ENCODE measurements around the gene TAX1BP3.

TAX1BP3 gene

DNA sequence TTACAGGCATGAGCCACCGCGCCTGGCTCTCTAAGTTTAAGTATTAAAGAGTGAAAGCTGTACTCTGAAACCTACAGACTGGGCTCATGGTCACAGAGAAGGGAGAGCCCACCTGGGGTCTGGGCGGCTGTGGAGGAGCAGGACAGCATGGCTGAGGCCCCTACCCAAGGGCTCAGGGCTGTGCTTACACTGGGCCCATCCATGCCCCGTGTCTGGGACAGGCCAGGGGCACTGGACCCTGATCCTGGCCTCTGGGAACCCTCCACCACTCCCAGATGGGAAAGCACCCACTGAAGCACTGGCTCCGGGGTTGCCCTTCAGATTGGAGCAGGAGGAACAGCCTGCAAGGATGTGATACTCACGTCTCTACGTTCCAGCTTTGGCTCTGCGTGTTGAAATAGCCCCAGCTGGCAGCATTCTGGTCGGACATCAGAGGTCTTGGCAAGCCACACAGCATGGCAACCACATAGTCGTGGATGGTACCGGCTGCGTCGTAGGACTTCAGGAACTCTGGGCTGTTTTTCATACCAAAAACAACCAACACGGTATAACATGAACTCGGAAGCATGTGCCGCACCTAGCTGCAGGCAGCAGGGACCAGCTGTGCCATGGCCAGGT, 45.3 kb downstream of the TAX1BP3 start:
- no peaks in the 10 kb centered on the region for H3F3A ChIP-seq (ENCODE audit: insufficient read depth, low read length)
- H3K9me3 ChIP-seq (replicated peaks; ENCODE audit: insufficient read depth, low read length) = no peaks in the 10 kb centered on the region
- H3K9me2 ChIP-seq (replicated peaks; ENCODE audit: insufficient read depth, low read length) = no peaks in the 10 kb centered on the region
- H2AFZ ChIP-seq (ENCODE audit: low read length) = no peak overlapping the region
- H3K36me3 ChIP-seq (replicated peaks; ENCODE audit: insufficient read depth, low read length) = peaks cover 4% of the 10 kb centered on the region; the same call in 1 of the 2 replicates
- no peak for TF ChIP-seq EZH2 (optimal IDR thresholded peaks at IDR 0.05; ENCODE audit: low read depth, low read length)
- TF ChIP-seq, protein P1, sequence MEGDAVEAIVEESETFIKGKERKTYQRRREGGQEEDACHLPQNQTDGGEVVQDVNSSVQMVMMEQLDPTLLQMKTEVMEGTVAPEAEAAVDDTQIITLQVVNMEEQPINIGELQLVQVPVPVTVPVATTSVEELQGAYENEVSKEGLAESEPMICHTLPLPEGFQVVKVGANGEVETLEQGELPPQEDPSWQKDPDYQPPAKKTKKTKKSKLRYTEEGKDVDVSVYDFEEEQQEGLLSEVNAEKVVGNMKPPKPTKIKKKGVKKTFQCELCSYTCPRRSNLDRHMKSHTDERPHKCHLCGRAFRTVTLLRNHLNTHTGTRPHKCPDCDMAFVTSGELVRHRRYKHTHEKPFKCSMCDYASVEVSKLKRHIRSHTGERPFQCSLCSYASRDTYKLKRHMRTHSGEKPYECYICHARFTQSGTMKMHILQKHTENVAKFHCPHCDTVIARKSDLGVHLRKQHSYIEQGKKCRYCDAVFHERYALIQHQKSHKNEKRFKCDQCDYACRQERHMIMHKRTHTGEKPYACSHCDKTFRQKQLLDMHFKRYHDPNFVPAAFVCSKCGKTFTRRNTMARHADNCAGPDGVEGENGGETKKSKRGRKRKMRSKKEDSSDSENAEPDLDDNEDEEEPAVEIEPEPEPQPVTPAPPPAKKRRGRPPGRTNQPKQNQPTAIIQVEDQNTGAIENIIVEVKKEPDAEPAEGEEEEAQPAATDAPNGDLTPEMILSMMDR (IDR thresholded peaks at IDR 0.05; ENCODE audit: low read length) = no peak
- H4K20me1 ChIP-seq (ENCODE audit: insufficient read depth, low read length) = no peaks in the 10 kb centered on the region
- H3K9ac ChIP-seq (ENCODE audit: low read length) = no peak overlapping the region
- no peak overlapping the region for H3K4me3 ChIP-seq (ENCODE audit: low read length)
- no peak overlapping the region for H3K4me2 ChIP-seq (ENCODE audit: low read depth, low read length)
- no peak overlapping the region for H3K27ac ChIP-seq (ENCODE audit: low read length)
- H3K79me2 ChIP-seq (ENCODE audit: low read length) = 0 out of 2 replicates have a peak, but pooled peaks cover 7% of the 10 kb centered on the region
- H3K4me1 ChIP-seq (ENCODE audit: low read length) = no peaks in the 10 kb centered on the region
- H3K27me3 ChIP-seq (replicated peaks; ENCODE audit: insufficient read depth, low read length) = no peaks in the 10 kb centered on the region
- DNase-seq = no peak

DNA sequence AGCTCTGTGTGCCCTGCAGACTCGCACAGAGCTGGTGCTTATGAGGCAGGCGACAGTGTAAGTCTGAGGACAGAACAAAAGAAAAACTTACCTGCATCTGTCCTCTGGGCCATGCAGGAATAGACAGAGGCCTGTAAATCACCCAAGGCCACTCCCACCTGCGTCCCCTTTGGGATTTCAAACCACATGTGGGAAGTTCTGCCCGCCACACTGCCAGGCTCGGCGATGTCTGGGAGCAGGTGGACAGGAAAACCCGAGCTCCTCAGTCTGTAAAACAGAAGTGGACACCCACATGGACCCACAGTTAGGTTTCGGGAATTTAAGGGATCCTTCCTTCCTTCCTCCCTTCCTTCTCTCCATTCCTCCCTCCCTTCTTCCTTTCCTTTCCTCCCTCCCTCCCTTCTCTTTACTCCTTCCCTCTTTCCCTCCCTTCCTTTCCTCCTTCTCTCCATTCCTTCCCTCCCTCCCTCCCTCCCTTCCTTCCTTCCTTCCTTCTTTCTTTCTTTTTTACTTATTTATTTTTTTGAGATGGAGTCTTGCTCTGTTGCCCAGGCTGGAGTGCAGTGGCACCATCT, 47.1 kb downstream of the TAX1BP3 start:
- no peak overlapping the region for H3K4me3 ChIP-seq (ENCODE audit: low read length)
- H3K36me3 ChIP-seq (replicated peaks; ENCODE audit: insufficient read depth, low read length) = peaks cover 4% of the 10 kb centered on the region; the same call in 1 of the 2 replicates
- H3F3A ChIP-seq (ENCODE audit: insufficient read depth, low read length) = no peaks in the 10 kb centered on the region
- H3K79me2 ChIP-seq (ENCODE audit: low read length) = 0 out of 2 replicates have a peak, but pooled peaks cover 7% of the 10 kb centered on the region
- no peaks in the 10 kb centered on the region for H4K20me1 ChIP-seq (ENCODE audit: insufficient read depth, low read length)
- H3K9ac ChIP-seq (ENCODE audit: low read length) = no peak overlapping the region
- H2AFZ ChIP-seq (ENCODE audit: low read length) = no peak overlapping the region
- H3K9me3 ChIP-seq (replicated peaks; ENCODE audit: insufficient read depth, low read length) = no peaks in the 10 kb centered on the region
- no peak for DNase-seq
- no peaks in the 10 kb centered on the region for H3K9me2 ChIP-seq (replicated peaks; ENCODE audit: insufficient read depth, low read length)
- no peak for TF ChIP-seq EZH2phosphoT487 (IDR thresholded peaks at IDR 0.05; ENCODE audit: low read length)
- no peak for TF ChIP-seq EZH2 (optimal IDR thresholded peaks at IDR 0.05; ENCODE audit: low read depth, low read length)
- H3K4me2 ChIP-seq (ENCODE audit: low read depth, low read length) = no peak overlapping the region
- H3K27ac ChIP-seq (ENCODE audit: low read length) = no peak overlapping the region
- no peaks in the 10 kb centered on the region for H3K4me1 ChIP-seq (ENCODE audit: low read length)
- H3K27me3 ChIP-seq (replicated peaks; ENCODE audit: insufficient read depth, low read length) = no peaks in the 10 kb centered on the region

DNA sequence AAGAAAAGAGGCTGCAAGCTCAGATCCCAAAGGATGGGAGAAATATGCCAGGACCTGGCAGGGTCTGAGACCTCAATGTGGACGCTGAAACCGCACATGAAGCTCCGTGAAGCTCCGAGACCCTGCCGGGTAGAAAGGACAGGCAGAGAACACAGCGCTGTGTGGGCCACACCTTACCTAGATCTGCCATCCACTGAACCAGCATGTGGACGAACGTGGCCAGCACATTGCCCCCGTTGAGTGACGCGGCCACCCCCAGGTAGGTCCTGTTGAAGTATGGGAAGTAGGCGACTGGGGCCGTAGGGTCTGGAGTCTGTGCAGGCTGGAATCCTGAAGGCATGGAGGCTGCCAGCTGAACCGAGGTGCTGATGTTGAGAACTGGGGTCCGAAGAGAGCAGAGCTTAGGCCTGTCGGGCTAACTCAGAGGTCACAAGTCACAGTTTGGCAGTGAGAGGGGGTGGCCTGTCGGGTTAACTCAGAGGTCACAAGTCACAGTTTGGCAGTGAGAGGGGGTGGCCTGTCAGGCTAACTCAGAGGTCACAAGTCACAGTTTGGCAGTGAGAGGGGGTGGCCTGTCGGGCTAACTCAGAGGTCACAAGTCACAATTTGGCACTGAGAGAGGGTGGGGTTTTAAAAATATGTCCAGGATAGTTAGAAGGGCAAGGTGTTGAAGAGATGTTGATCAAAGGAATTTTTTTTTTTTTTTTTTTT, 53.1 kb downstream of the TAX1BP3 start:
- no peak for DNase-seq
- Histone ChIP-seq H3K9me2 (replicated peaks; ENCODE audit: insufficient read depth, low read length) (no peaks in the 10 kb centered on the region), H3K27ac (ENCODE audit: low read length) (no peak overlapping the region), H3K79me2 (ENCODE audit: low read length) (no peaks in the 10 kb centered on the region), H3K9ac (ENCODE audit: low read length) (no peak overlapping the region), H3K27me3 (replicated peaks; ENCODE audit: insufficient read depth, low read length) (no peaks in the 10 kb centered on the region), H2AFZ (ENCODE audit: low read length) (no peak overlapping the region), H3K36me3 (replicated peaks; ENCODE audit: insufficient read depth, low read length) (no peaks in the 10 kb centered on the region), H4K20me1 (ENCODE audit: insufficient read depth, low read length) (no peaks in the 10 kb centered on the region), H3K4me2 (ENCODE audit: low read depth, low read length) (no peak overlapping the region), H3K4me3 (ENCODE audit: low read length) (no peak overlapping the region), H3F3A (ENCODE audit: insufficient read depth, low read length) (no peaks in the 10 kb centered on the region), H3K4me1 (ENCODE audit: low read length) (no peaks in the 10 kb centered on the region), H3K9me3 (replicated peaks; ENCODE audit: insufficient read depth, low read length) (no peaks in the 10 kb centered on the region)
- no peak for TF ChIP-seq EZH2phosphoT487 (IDR thresholded peaks at IDR 0.05; ENCODE audit: low read length)
- no peak for TF ChIP-seq EZH2 (optimal IDR thresholded peaks at IDR 0.05; ENCODE audit: low read depth, low read length)
- TF ChIP-seq, protein P1 (IDR thresholded peaks at IDR 0.05; ENCODE audit: low read length) = no peak
